ENCODE results near the gene C14orf93. TPM values are rescaled to one million over a fixed set of nuclear protein-coding genes. Genes with fewer than 3 reads are reported as not detected.
A peak's percentile ranks its signal among the peaks of the same experiment; 100 is the strongest.

Gene C14orf93, protein sequence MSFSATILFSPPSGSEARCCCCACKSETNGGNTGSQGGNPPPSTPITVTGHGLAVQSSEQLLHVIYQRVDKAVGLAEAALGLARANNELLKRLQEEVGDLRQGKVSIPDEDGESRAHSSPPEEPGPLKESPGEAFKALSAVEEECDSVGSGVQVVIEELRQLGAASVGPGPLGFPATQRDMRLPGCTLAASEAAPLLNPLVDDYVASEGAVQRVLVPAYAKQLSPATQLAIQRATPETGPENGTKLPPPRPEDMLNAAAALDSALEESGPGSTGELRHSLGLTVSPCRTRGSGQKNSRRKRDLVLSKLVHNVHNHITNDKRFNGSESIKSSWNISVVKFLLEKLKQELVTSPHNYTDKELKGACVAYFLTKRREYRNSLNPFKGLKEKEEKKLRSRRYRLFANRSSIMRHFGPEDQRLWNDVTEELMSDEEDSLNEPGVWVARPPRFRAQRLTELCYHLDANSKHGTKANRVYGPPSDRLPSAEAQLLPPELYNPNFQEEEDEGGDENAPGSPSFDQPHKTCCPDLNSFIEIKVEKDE
- total RNA-seq (ENCODE audit: low replicate concordance) = 10.2 and 12.6 TPM in 2 replicates
- long read RNA-seq, transcript C14orf93-201 (7 exons, 3,354 nt) = major isoform, 20 of 38 reads
- long read RNA-seq, partial matches to known transcripts = 4 of 38 reads
- long read RNA-seq, other reads (novel, unspliced or antisense) = 10 of 38 reads

DNA sequence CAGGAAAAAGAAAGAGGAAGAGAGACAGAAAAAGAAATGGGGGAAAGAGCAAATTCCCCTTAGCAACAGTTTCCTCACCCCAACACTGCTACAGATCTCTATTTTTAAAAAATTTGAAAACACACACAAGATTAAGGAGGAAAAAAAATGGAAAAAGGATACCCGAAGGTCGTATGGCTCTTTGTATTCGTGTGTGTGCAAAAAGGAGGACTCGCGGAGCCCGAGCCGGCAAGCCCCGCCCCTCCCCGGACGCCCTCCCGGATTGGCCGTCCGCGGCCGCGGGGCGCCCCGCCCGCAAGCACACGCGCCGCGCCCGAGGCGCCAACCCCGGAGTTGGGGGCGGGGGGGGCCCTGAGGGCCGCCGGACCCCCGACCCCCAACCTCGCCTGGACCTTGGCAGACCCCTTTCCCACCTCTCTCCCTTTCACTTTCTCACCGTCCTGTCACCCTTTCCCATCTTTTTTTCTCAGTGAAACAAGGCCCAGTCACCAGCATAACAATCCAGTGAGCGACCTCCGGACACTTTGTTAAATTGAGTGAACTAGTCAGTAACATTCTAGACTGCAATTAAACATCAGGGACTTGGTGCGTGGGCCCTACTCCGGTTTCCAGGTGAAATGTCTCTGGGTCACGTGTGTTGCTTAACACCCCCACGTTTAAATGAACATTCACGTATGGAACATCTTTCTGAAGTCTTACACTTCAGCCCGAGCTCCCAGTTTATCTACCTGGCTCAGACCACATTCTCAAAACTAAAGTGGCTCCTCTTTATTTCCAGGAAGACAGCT, at the start of gene C14orf93:
Gene C14orf93 (minus strand): TSS at position 205 of the 788 bp plus-strand sequence. CDS start 11,120 bp downstream, outside the sequence.
- Mint-ChIP-seq H3K27ac (peak within 1 kb of the TSS; percentile 92), H3K9me3 (no peaks in the 10 kb centered on the region), H3K4me3 (peak within 1 kb of the TSS; percentile 94), H3K36me3 (no peaks in the 10 kb centered on the region), H3K27me3 (no peaks in the 10 kb centered on the region), H3K4me1 (ENCODE audit: unreplicated experiment) (peaks cover 29% of the 10 kb centered on the region)
- TF ChIP-seq, protein P1, sequence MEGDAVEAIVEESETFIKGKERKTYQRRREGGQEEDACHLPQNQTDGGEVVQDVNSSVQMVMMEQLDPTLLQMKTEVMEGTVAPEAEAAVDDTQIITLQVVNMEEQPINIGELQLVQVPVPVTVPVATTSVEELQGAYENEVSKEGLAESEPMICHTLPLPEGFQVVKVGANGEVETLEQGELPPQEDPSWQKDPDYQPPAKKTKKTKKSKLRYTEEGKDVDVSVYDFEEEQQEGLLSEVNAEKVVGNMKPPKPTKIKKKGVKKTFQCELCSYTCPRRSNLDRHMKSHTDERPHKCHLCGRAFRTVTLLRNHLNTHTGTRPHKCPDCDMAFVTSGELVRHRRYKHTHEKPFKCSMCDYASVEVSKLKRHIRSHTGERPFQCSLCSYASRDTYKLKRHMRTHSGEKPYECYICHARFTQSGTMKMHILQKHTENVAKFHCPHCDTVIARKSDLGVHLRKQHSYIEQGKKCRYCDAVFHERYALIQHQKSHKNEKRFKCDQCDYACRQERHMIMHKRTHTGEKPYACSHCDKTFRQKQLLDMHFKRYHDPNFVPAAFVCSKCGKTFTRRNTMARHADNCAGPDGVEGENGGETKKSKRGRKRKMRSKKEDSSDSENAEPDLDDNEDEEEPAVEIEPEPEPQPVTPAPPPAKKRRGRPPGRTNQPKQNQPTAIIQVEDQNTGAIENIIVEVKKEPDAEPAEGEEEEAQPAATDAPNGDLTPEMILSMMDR (conservative IDR thresholded peaks at IDR 0.05) = no peak
- peak; percentile 81 for DNase-seq (ENCODE audit: extremely low spot score, unreplicated experiment)

DNA sequence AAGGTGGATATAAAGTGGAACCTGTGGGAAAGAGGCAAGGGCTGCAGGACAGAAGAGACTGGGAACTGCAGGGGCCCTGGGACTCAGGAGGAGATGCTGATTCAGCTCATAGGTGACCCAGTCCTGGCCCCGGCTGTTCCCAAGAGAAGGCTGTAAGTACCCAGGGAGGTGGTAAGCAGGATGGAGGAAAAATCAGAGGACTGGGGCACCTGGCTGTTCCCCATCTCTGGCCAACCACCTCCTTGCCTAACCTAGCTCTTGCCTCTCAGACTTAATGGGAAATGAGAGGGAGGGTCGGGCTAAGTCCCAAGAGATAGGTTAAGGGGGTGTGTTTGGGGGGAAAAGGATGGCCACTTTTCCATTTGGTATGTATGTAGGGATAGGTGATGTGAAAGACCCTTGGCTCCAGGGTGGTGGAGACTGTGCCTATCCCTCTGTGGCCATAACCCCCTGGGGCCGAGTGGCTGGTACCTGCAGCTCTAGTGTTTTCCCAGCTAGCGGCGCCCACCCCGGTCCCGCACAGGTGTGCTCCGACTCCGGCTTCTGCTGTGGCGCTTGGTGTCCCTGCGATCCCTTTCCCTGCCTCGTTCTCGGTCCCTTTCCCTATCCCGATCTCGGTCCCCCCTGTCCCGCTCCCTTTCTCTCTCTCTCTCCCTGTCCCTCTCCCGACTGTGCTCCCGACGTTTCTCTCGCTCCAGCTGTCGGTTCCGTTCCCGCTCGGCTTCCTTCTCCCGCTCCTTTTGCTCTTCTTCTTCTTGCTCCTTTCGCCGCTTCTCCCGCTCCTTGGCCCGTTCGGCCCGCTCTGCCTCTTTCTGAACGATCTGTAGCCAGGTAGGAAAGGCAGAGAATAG, 48.9 kb upstream of the C14orf93 start:
- Mint-ChIP-seq H3K27me3 (no peaks in the 10 kb centered on the region), H3K4me1 (ENCODE audit: unreplicated experiment) (peaks cover 26% of the 10 kb centered on the region), H3K27ac (peak overlapping the region; percentile 83), H3K9me3 (no peaks in the 10 kb centered on the region), H3K36me3 (peaks cover 19% of the 10 kb centered on the region), H3K4me3 (peak overlapping the region; percentile 59)
- no peak for DNase-seq (ENCODE audit: extremely low spot score, unreplicated experiment)
- TF ChIP-seq, protein P1 (conservative IDR thresholded peaks at IDR 0.05) = no peak

DNA sequence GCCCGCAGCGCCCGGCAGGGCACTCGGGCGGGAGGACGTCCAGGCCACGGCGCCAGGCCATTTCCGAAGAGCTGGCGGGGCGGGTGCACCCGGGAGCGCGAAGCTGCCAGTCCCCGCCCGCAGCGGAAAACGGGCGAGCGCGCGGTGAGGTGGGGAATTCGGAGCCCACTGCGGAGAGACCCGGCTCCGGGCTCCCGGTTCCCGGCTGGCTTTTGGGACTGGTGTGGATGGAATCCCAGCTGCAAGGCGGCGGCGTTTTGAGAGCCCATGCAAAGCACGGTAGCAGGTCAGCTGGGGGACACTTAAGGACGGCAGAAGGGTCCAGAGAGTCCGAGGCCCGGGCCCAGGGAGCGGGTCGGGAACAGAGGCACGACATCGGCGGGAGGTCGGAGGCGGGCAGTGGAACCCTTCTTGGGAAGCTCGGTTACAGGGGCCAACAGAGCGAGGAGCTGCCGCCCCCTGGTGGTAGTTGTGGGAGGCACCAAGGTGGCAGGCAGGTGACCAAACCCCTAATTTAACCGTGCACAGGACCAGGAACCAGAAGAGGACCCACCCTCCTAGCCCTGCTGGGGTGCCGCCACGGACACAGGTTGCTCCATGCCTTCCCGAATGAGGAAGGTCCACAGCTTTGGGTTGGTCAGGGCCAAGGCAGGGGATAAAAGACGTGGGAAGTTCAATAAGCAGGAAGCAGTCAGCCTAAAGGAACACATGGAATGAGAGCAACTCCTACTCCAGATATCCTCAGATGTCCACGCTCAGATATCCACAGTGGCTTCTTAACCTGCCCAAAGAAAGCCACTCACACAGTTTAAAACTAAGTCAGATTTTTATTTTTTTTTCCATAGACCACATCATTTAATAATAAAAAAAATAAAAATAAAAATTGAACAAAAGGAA, 48.1 kb upstream of the C14orf93 start:
- no peaks in the 10 kb centered on the region for H3K27me3 Mint-ChIP-seq
- peaks cover 20% of the 10 kb centered on the region for H3K4me1 Mint-ChIP-seq (ENCODE audit: unreplicated experiment)
- DNase-seq (ENCODE audit: extremely low spot score, unreplicated experiment) = peak; percentile 93
- peak overlapping the region; percentile 90 for H3K4me3 Mint-ChIP-seq
- no peaks in the 10 kb centered on the region for H3K9me3 Mint-ChIP-seq
- H3K36me3 Mint-ChIP-seq = peaks cover 11% of the 10 kb centered on the region
- peak overlapping the region; percentile 83 for H3K27ac Mint-ChIP-seq
- TF ChIP-seq, protein P1 (conservative IDR thresholded peaks at IDR 0.05) = peak; percentile 99

DNA sequence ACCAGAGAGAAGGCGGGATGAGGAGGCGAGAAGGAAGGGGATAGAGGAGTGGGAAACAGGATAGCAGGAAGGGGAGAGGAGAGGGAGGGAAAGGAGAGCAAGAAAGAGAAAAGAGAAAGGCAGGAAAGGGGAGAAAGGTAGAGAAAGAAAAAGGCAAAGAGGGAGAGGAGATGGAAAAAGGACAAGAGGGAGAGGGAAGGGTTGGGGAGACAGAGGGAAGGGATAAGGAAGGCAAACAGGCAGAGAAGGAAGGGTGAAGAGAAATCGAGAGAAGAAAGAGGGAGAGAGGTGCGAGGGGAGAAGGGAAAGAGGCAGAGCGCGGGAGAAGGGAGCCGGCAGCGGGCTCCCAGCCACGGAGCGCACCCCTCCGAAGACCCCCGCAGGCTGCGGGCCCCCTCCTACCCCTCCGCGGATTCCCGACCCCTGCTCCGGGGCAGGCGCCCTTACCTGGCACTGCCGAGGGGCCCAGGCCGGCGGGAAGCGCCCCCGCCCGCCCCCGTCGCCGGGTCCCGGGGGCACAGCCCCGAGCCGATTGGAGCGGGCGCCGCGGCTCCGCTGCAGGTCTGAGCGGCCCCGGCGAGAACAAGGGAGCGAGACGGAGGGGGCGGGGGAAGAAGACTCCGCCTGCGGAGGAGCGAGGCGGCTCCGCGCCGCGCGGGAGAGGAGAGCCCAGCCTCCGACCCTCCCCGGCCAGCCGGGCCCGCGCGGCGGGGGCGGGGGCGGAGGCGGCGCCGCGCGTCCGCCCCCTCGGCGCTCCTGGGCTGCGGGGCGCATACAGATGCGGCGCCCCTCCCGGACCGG, 47.2 kb upstream of the C14orf93 start, which contains the start of gene CDH24:
Gene CDH24 (minus strand): TSS at position 565 of the 801 bp plus-strand sequence. CDS start 1,787 bp downstream, outside the sequence.
- Mint-ChIP-seq H3K4me3 (peak within 1 kb of the TSS; percentile 97), H3K27me3 (no peaks in the 10 kb centered on the region), H3K9me3 (no peaks in the 10 kb centered on the region), H3K4me1 (ENCODE audit: unreplicated experiment) (peaks cover 16% of the 10 kb centered on the region), H3K27ac (peak within 1 kb of the TSS; percentile 89), H3K36me3 (peaks cover 2% of the 10 kb centered on the region)
- DNase-seq (ENCODE audit: extremely low spot score, unreplicated experiment) = peak; percentile 82
- TF ChIP-seq, protein P1 (conservative IDR thresholded peaks at IDR 0.05) = no peak

Data from type B pancreatic cell (in vitro differentiated cells).